ENCODE data around the gene NSMF.

GRCh38 chr9:137494550-137495351 lies 35.6 kb upstream of the NSMF start:
- TF ChIP-seq POLR2AphosphoS5 (IDR thresholded peaks at IDR 0.05; ENCODE audit: low read depth) (no peak), CTCF (conservative IDR thresholded peaks at IDR 0.05; ENCODE audit: low read depth in 2 of 2) (no peak), EZH2phosphoT487 (IDR thresholded peaks at IDR 0.05; ENCODE audit: unreplicated experiment) (no peak), REST (IDR thresholded peaks at IDR 0.05; ENCODE audit: unreplicated experiment) (no peak), JUNB (IDR thresholded peaks at IDR 0.05; ENCODE audit: unreplicated experiment) (no peak), EZH2 (IDR thresholded peaks at IDR 0.05; ENCODE audit: low read depth, unreplicated experiment) (no peak), ZNF331 (CRISPR knock-in tag; IDR thresholded peaks at IDR 0.05; ENCODE audit: low read depth) (no peak), STAT1 (IDR thresholded peaks at IDR 0.05; ENCODE audit: unreplicated experiment) (no peak), ETS1 (IDR thresholded peaks at IDR 0.05) (no peak), ZNF114 (CRISPR knock-in tag; IDR thresholded peaks at IDR 0.05) (no peak), ZNF462 (CRISPR knock-in tag; IDR thresholded peaks at IDR 0.05) (no peak)
